Upper lobe of right lung (tissue), 1 donor: ENCODE measurements around the gene RPLP1. TPM values are rescaled to one million over a fixed set of nuclear protein-coding genes. Genes with fewer than 3 reads are reported as not detected.
A peak's percentile ranks its signal among the peaks of the same experiment; 100 is the strongest.

Source experiments
- ATAC-seq: fragments of 200-7000 bp; cut with Tn5 transposase; one replicate; pipeline ENCODE4 v1.9.1; 2020; ENCODE audit warnings: mild to moderate bottlenecking, moderate library complexity
- DNase-seq: peaks from one replicate; pipeline ENCODE4 v3.0.0-alpha.2; 2020
- H3K27ac ChIP-seq: fragments of 200-600 bp; one replicate; pipeline ENCODE4 v1.8.0; 2022
- H3K27me3 ChIP-seq: fragments of 200-600 bp; one replicate; pipeline ENCODE4 v1.8.0; 2022; ENCODE audit warnings: mild to moderate bottlenecking
- H3K36me3 ChIP-seq: fragments of 200-600 bp; one replicate; pipeline ENCODE4 v1.8.0; 2022
- H3K4me1 ChIP-seq: fragments of 200-600 bp; one replicate; pipeline ENCODE4 v1.8.0; 2022
- H3K4me3 ChIP-seq: fragments of 200-600 bp; one replicate; pipeline ENCODE4 v1.8.0; 2022; ENCODE audit warnings: mild to moderate bottlenecking
- H3K9me3 ChIP-seq: fragments of 200-600 bp; one replicate; pipeline ENCODE4 v1.8.0; 2022
- intact Hi-C: fragments of 100-400 bp; cut with DNase I; formaldehyde crosslinking; loops from one replicate; pipeline ENCODE4 v1.11.0; 2022
- total RNA-seq: library from RNA; stranded (reverse); fragmentation: NEBNext Ultra II Directional; extraction: Animal tissue kit (Norgen Biotek cat#: 25700); gene quantifications from one replicate; pipeline ENCODE4 v1.2.1, GENCODE V29; 2021
- TF ChIP-seq, protein P1 (sequence below): fragments of 200-600 bp; IDR thresholded peaks from one replicate; pipeline ENCODE4 v1.8.0; 2022; ENCODE audit warnings: antibody characterized with exemption
- donor health status: DM: no; HTN: yes; CAD: no; lungs with severe emphysema.

RPLP1 gene
- total RNA-seq, 1 donor from 2014 or later: 1,255 TPM

DNA sequence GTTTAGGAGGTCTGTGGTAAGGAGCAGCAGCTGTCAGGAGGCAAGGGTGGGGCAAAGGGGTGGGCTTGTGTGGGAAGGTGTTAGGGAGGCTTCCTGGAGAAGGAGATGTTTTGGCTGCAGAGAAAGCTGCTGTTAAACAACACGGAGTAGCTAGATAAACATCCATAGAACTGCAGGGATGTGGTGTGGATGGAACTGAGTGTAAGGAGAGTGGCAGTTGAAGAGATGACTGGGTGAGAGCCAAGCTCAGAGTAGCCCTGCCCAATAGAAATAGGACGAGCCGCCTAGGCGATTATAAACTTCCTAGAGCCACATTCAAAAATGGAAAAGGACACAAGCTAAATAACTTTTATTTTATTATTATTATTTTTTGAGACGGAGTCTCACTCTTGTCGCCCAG lies 19.9 kb downstream of the RPLP1 start:
- Histone ChIP-seq H3K36me3 (no peaks in the 10 kb centered on the region), H3K27ac (no peak overlapping the region), H3K4me1 (no peaks in the 10 kb centered on the region), H3K4me3 (no peak overlapping the region), H3K27me3 (no peaks in the 10 kb centered on the region), H3K9me3 (no peaks in the 10 kb centered on the region)
- DNase-seq (no peak), ATAC-seq (no peak)
- TF ChIP-seq, protein P1, sequence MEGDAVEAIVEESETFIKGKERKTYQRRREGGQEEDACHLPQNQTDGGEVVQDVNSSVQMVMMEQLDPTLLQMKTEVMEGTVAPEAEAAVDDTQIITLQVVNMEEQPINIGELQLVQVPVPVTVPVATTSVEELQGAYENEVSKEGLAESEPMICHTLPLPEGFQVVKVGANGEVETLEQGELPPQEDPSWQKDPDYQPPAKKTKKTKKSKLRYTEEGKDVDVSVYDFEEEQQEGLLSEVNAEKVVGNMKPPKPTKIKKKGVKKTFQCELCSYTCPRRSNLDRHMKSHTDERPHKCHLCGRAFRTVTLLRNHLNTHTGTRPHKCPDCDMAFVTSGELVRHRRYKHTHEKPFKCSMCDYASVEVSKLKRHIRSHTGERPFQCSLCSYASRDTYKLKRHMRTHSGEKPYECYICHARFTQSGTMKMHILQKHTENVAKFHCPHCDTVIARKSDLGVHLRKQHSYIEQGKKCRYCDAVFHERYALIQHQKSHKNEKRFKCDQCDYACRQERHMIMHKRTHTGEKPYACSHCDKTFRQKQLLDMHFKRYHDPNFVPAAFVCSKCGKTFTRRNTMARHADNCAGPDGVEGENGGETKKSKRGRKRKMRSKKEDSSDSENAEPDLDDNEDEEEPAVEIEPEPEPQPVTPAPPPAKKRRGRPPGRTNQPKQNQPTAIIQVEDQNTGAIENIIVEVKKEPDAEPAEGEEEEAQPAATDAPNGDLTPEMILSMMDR: no peak
- intact Hi-C loops: loop anchor here (10.0 kb wide), 1 partner anchor 1022 kb away; no protein-coding TSS in a partner anchor

DNA sequence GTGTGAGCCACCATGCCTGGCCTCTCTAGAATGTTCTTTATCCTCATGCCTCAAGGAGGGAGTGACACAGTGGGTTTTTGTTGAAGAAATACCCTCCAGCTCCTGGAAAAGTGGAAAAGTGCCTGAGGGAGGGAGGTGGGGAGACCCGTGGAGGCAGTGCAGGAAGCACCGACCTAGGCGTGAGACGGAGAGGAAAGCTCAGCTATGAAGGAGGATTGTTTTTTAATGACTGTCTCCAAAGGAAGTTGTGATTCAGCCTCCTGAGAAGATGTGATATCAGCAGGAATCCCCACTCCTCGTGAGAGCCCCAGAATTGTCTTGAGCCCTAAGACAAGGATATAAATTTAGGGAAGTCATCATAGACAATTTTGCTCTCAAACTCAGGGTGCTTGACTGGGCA lies 21.7 kb downstream of the RPLP1 start:
- DNase-seq (no peak), ATAC-seq (no peak)
- Histone ChIP-seq H3K4me1 (no peaks in the 10 kb centered on the region), H3K27ac (no peak overlapping the region), H3K9me3 (no peaks in the 10 kb centered on the region), H3K4me3 (no peak overlapping the region), H3K27me3 (no peaks in the 10 kb centered on the region), H3K36me3 (no peaks in the 10 kb centered on the region)
- intact Hi-C loops: loop anchor here (10.0 kb wide), 1 partner anchor 1021 kb away; no protein-coding TSS in a partner anchor
- TF ChIP-seq, protein P1: no peak

DNA sequence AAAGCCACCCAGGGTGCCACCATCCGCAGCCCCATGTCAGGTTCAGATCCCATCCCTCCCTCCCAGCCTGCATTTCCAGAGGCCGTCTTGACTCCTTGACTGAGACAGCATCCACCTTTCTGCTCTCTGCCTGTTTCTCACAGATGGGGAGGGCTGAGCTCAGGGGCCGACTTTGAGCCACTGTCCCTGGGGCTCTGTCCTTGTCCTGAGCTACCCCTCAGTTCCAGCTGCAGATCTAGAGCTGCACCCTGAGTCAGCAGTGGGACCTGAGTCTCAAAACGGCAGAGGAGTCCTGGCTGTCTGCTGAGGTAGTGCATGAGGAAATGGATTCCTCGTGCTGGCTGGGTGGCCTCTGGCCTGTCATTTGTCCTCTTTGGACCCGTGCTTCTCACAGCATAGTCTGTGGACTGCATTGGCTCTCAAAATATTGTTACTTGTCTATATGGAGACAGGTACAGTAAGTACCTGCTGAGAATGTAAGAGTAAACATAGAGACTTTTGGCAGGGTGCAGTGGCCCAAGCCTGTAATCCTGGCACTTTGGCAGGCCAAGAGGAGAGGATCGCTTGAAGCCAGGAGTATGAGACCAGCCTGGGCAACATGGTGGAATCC lies 22.3 kb downstream of the RPLP1 start:
- DNase-seq (no peak), ATAC-seq (no peak)
- H3K27me3 ChIP-seq: no peaks in the 10 kb centered on the region
- no peak overlapping the region for H3K27ac ChIP-seq
- H3K4me3 ChIP-seq: no peak overlapping the region
- H3K9me3 ChIP-seq: no peaks in the 10 kb centered on the region
- TF ChIP-seq, protein P1: no peak
- H3K36me3 ChIP-seq: no peaks in the 10 kb centered on the region
- H3K4me1 ChIP-seq: no peaks in the 10 kb centered on the region
- intact Hi-C loops: loop anchor here (10.0 kb wide), 1 partner anchor 1020 kb away; no protein-coding TSS in a partner anchor

DNA sequence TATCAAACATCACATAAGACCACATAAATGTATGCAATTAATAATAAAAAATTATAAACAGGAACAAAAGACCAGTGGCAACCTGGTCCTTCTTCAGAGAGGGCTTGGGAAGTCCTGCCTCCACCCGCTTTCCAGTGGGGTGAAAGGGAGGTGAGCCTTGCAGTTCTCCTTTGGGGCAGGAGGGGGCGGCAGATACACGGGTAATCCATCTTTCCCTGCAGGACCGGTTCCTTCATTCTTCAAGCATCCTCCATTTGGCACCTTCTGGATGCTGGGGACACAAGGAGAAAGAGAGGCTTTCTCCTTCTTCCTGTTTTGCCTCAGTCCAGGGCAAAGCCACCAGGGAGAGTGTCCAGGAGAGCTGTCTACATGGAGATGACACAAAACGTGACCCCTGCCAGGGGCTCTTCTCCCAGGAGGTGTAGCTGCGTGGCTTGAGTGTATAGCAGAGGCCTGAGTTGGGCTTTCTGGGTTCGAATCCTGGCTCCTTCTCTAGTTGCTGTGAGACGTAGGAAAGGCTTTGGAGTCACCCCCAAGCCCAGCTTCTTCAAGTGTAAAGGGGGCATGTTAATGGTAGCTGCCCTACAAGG lies 23.2 kb downstream of the RPLP1 start:
- DNase-seq: peak; percentile 87
- H3K27ac ChIP-seq: no peak overlapping the region
- H3K4me1 ChIP-seq: no peaks in the 10 kb centered on the region
- TF ChIP-seq, protein P1: peak; percentile 99
- H3K36me3 ChIP-seq: no peaks in the 10 kb centered on the region
- intact Hi-C loops: loop anchor here (10.0 kb wide), 1 partner anchor 1019 kb away; no protein-coding TSS in a partner anchor
- H3K27me3 ChIP-seq: no peaks in the 10 kb centered on the region
- no peaks in the 10 kb centered on the region for H3K9me3 ChIP-seq
- ATAC-seq: peak; percentile 97
- no peak overlapping the region for H3K4me3 ChIP-seq

DNA sequence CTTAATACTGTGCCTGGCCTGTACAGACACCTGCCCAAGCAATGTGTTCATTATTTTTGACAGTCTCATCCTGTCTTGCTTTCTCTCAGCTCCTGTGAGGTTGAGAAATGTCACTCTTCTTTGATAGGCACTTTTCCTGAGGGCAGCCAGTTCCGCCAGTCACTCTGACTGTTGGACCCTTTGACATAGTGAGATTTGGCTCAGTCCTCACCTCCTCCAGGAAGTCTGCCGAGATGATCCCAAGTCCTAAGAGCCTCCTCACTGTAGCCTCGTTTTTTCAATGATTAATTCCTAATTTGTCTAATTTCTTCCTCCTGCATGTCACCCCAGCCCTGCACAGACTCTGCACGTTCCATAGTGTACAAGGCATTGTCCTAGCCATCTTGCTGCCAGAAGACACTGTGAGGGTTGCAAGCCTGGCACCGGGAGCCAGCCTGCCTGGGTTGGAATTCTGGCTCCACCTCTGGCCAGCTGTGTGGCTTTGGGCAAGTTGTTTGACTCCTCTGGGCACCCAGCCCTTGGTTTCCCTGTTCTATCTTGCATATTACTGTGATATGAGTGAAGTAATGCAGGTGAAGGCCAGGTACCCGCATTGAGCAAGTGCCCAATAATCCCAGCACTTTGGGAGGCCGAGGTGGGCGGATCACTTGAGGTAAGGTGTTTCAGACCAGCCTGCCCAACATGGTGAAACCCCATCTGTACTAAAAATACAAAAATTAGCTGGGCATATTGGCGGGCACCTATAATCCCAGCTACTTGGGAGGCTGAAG lies 24.3 kb downstream of the RPLP1 start:
- H3K9me3 ChIP-seq: no peaks in the 10 kb centered on the region
- ATAC-seq: no peak

More for the DNA sequence above, 24.3 kb downstream of the RPLP1 start:
- TF ChIP-seq, protein P1: no peak
- no peaks in the 10 kb centered on the region for H3K36me3 ChIP-seq
- H3K4me3 ChIP-seq: no peak overlapping the region
- H3K4me1 ChIP-seq: no peaks in the 10 kb centered on the region
- intact Hi-C loops: loop anchor here (10.0 kb wide), 1 partner anchor 1018 kb away; no protein-coding TSS in a partner anchor
- no peaks in the 10 kb centered on the region for H3K27me3 ChIP-seq
- no peak overlapping the region for H3K27ac ChIP-seq
- DNase-seq: no peak
